C4-2B (cell line): ENCODE measurements around the gene TMEM25.

Experiments used
- CTCF ChIP-seq: fragments of 450-650 bp; conservative IDR thresholded peaks from 2 replicates; pipeline ENCODE4 v1.5.1; 2017; ENCODE audit warnings: mild to moderate bottlenecking
- ZFX ChIP-seq: fragments of 450-650 bp; IDR thresholded peaks from 2 replicates; pipeline ENCODE4 v1.6.1; 2017

- TF ChIP-seq CTCF (no peak), ZFX (no peak)
These were observed 1.1 kb downstream of the TMEM25 start for GRCh38 chr11:118532091-118532490.
